Fibroblast of peridontal ligament (primary cell): ENCODE data around the gene RELN.

Experiments used
- DNase-seq: peaks from one replicate; pipeline ENCODE4 v3.0.0-alpha.2; 2010; ENCODE audit errors: extremely low read depth

The RELN gene

GRCh38 chr7:103894656-103895596 lies 94.5 kb downstream of the RELN start:
- no peak for DNase-seq

- no peak for DNase-seq
Observed at GRCh38 chr7:103893350-103893749, 96.1 kb downstream of the RELN start.

- no peak for DNase-seq
Observed at GRCh38 chr7:103889451-103889850, 100.0 kb downstream of the RELN start.

- DNase-seq: no peak
Observed at GRCh38 chr7:103888603-103889153, 100.8 kb downstream of the RELN start.

- DNase-seq: no peak
Observed at GRCh38 chr7:103887853-103888602, 101.4 kb downstream of the RELN start.

- no peak for DNase-seq
Observed at GRCh38 chr7:103887050-103887449, 102.4 kb downstream of the RELN start.

- DNase-seq: no peak
Observed at GRCh38 chr7:103879928-103880600, 109.4 kb downstream of the RELN start.

GRCh38 chr7:103879411-103879810 lies 110.0 kb downstream of the RELN start:
- DNase-seq: no peak

- DNase-seq: no peak
Observed at GRCh38 chr7:103877565-103877964, 111.9 kb downstream of the RELN start.

- DNase-seq: no peak
Observed at GRCh38 chr7:103875718-103876117, 113.7 kb downstream of the RELN start.

GRCh38 chr7:103871473-103871872 lies 118.0 kb downstream of the RELN start:
- no peak for DNase-seq

- no peak for DNase-seq
Observed at GRCh38 chr7:103870664-103871063, 118.8 kb downstream of the RELN start.

GRCh38 chr7:103867874-103868273 lies 121.6 kb downstream of the RELN start:
- no peak for DNase-seq

GRCh38 chr7:103866919-103867318 lies 122.5 kb downstream of the RELN start:
- no peak for DNase-seq

GRCh38 chr7:103865442-103865841 lies 124.0 kb downstream of the RELN start:
- DNase-seq: no peak

GRCh38 chr7:103862302-103863035 lies 127.0 kb downstream of the RELN start:
- no peak for DNase-seq

GRCh38 chr7:103859709-103860108 lies 129.7 kb downstream of the RELN start:
- no peak for DNase-seq

GRCh38 chr7:103857435-103857834 lies 132.0 kb downstream of the RELN start:
- no peak for DNase-seq

- no peak for DNase-seq
Observed at GRCh38 chr7:103856929-103857328, 132.5 kb downstream of the RELN start.

GRCh38 chr7:103855671-103856070 lies 133.8 kb downstream of the RELN start:
- DNase-seq: no peak

GRCh38 chr7:103854611-103855010 lies 134.8 kb downstream of the RELN start:
- DNase-seq: no peak
